IMR-90 (cell line): ENCODE measurements around the gene SLC6A14. TPM values are rescaled to one million over a fixed set of nuclear protein-coding genes. Genes with fewer than 3 reads are reported as not detected.
A peak's percentile ranks its signal among the peaks of the same experiment; 100 is the strongest.

Experiments used
- ATAC-seq: fragments of 200-7000 bp; cut with Tn5 transposase; 2 replicates; pipeline ENCODE4 v1.9.1; 2020; ENCODE audit warnings: low read depth, mild to moderate bottlenecking, moderate library complexity
- BruUV-seq: library from RNA; stranded (reverse); fragments of 400-500 nt; replicated peaks from 2 replicates; lab custom pipeline; 2021; lab: Mats Ljungman, UMichigan
- CTCF ChIA-PET: fragments of 300-600 bp; formaldehyde crosslinking; extraction: SDS; loops from one replicate; lab custom pipeline; 2021; ENCODE audit warnings: antibody characterized with exemption; lab: Yijun Ruan, JAX
- POLR2A ChIA-PET: fragments of 300-600 bp; sonication (Branson Sonifier 250); formaldehyde crosslinking; loops from one replicate; lab custom pipeline; 2022; ENCODE audit warnings: antibody characterized with exemption; ENCODE audit not compliant: unreplicated experiment; lab: Charles Lee
- DNase-seq: peaks from one replicate; pipeline ENCODE4 v3.0.0; 2013
- H2AFZ ChIP-seq: replicated peaks from 2 replicates; pipeline ENCODE3; 2013; ENCODE audit warnings: low read length, mild to moderate bottlenecking; ENCODE audit not compliant: poor library complexity
- H2AK5ac ChIP-seq: 2 replicates; pipeline ENCODE4 v1.6.1; 2013; ENCODE audit warnings: low read depth, low read length, inconsistent platforms
- H2AK9ac ChIP-seq: replicated peaks from 2 replicates; pipeline ENCODE3; 2013; ENCODE audit warnings: mild to moderate bottlenecking, low read depth, low read length, moderate library complexity; ENCODE audit not compliant: poor library complexity
- H2BK120ac ChIP-seq: 2 replicates; pipeline ENCODE4 v1.6.1; 2013; ENCODE audit warnings: low read depth, low read length, inconsistent platforms
- H2BK15ac ChIP-seq: 3 replicates; pipeline ENCODE4 v1.6.1; 2013; ENCODE audit warnings: low read depth, low read length, inconsistent platforms
- H2BK20ac ChIP-seq: 2 replicates; pipeline ENCODE4 v1.6.1; 2013; ENCODE audit warnings: low read depth, mild to moderate bottlenecking, inconsistent platforms, low read length, moderate library complexity
- H2BK5ac ChIP-seq: 2 replicates; pipeline ENCODE4 v1.6.1; 2013; ENCODE audit warnings: mild to moderate bottlenecking, low read depth, low read length, inconsistent platforms; ENCODE audit not compliant: poor library complexity, severe bottlenecking
- H3K14ac ChIP-seq: replicated peaks from 2 replicates; pipeline ENCODE4 v1.6.1; 2013; ENCODE audit warnings: low read depth, low read length, inconsistent platforms
- H3K18ac ChIP-seq: 2 replicates; pipeline ENCODE4 v1.6.1; 2013; ENCODE audit warnings: low read depth, low read length, control low read depth
- H3K23ac ChIP-seq: 2 replicates; pipeline ENCODE4 v1.6.1; 2013; ENCODE audit warnings: low read depth, low read length, inconsistent platforms
- H3K27ac ChIP-seq: 2 replicates; pipeline ENCODE4 v1.5.1; 2013; ENCODE audit warnings: mild to moderate bottlenecking, control low read depth, low read length; ENCODE audit not compliant: insufficient read depth
- H3K27me3 ChIP-seq: 2 replicates; pipeline ENCODE4 v1.6.1; 2013; ENCODE audit warnings: low read length; ENCODE audit not compliant: control insufficient read depth, insufficient read depth
- H3K36me3 ChIP-seq: 2 replicates; pipeline ENCODE4 v1.6.1; 2013; ENCODE audit warnings: low read length, mixed read lengths; ENCODE audit not compliant: control insufficient read depth, insufficient read depth
- H3K4ac ChIP-seq: 2 replicates; pipeline ENCODE4 v1.6.1; 2013; ENCODE audit warnings: low read depth, low read length, inconsistent platforms
- H3K4me1 ChIP-seq: 2 replicates; pipeline ENCODE4 v1.6.1; 2013; ENCODE audit warnings: low read length, mixed read lengths; ENCODE audit not compliant: control insufficient read depth, insufficient read depth
- H3K4me2 ChIP-seq: 2 replicates; pipeline ENCODE4 v1.6.1; 2013; ENCODE audit warnings: low read depth, mild to moderate bottlenecking, control low read depth, low read length, moderate library complexity
- H3K4me3 ChIP-seq: 2 replicates; pipeline ENCODE4 v1.5.1; 2013; ENCODE audit warnings: low read depth, mild to moderate bottlenecking, control low read depth, low read length, moderate library complexity; ENCODE audit not compliant: insufficient read depth
- H3K56ac ChIP-seq: 2 replicates; pipeline ENCODE4 v1.6.1; 2013; ENCODE audit warnings: low read length, inconsistent platforms; ENCODE audit not compliant: insufficient read depth; ENCODE audit errors: extremely low read depth
- H3K79me1 ChIP-seq, 2 experiments: 2 replicates each; pipeline ENCODE4 v1.6.1; 2013; ENCODE audit warnings: low read length in 2 of 2, inconsistent platforms in 1 of 2, low read depth in 1 of 2
- H3K9ac ChIP-seq: 2 replicates; pipeline ENCODE4 v1.6.1; 2013; ENCODE audit warnings: low read depth, low read length, control low read depth
- H3K9me1 ChIP-seq: 2 replicates; pipeline ENCODE4 v1.6.1; 2013; ENCODE audit warnings: low read length, inconsistent platforms; ENCODE audit not compliant: insufficient read depth
- H3K9me3 ChIP-seq: 2 replicates; pipeline ENCODE4 v1.6.1; 2013; ENCODE audit warnings: low read length; ENCODE audit not compliant: control insufficient read depth, insufficient read depth
- H4K20me1 ChIP-seq: 2 replicates; pipeline ENCODE4 v1.6.1; 2013; ENCODE audit warnings: low read length, inconsistent platforms; ENCODE audit not compliant: insufficient read depth
- H4K5ac ChIP-seq: 2 replicates; pipeline ENCODE4 v1.6.1; 2013; ENCODE audit warnings: mild to moderate bottlenecking, low read depth, low read length, control low read depth
- H4K8ac ChIP-seq, 2 experiments: 2 replicates each; pipeline ENCODE4 v1.6.1; 2013; ENCODE audit warnings: low read depth in 2 of 2, low read length in 2 of 2, control low read depth in 1 of 2, inconsistent platforms in 1 of 2
- H4K91ac ChIP-seq: 2 replicates; pipeline ENCODE4 v1.6.1; 2013; ENCODE audit warnings: low read depth, low read length, inconsistent platforms; ENCODE audit not compliant: insufficient read depth
- ELK1 ChIP-seq: fragments of 150-350 bp; IDR thresholded peaks from 2 replicates; pipeline ENCODE4 v1.6.1; 2016; ENCODE audit warnings: low read depth, mild to moderate bottlenecking, low read length, moderate library complexity, borderline replicate concordance
- MAFK ChIP-seq: IDR thresholded peaks from 2 replicates; pipeline ENCODE4 v1.6.1; 2012; ENCODE audit warnings: low read depth, low read length, improper control_type of control experiment
- WGBS, 2 experiments: methylation state at CpG; one replicate each; pipeline versions ENCODE4 v1.1.5 to v1.1.7; 2013; ENCODE audit warnings: missing lambda C conversion rate in 2 of 2; ENCODE audit not compliant: insufficient read length in 1 of 2; ENCODE audit errors: extremely low coverage in 2 of 2; 5-methylcytosine and 5-hydroxymethylcytosine counted together
- dilution Hi-C: fragments of 300-500 bp; cut with HindIII; formaldehyde crosslinking; loops from one replicate; pipeline ENCODE4 v1.14.3; 2018; ENCODE audit warnings: low sequenced_read_pairs; ENCODE audit not compliant: unreplicated experiment
- in situ Hi-C: fragments of 300-500 bp; cut with MboI; formaldehyde crosslinking; loops from 3 replicates; pipeline ENCODE4 v1.14.3; 2019; ENCODE audit warnings: low sequenced_read_pairs, inconsistent platforms, mixed read lengths
- intact Hi-C: fragments of 100-400 bp; cut with micrococcal nuclease; formaldehyde crosslinking; loops from 2 replicates; pipeline ENCODE4 v1.10.0; 2022
- polyA plus RNA-seq, 3 experiments: library from polyadenylated mRNA; depleted of rRNA; stranded (reverse); fragments of >200 nt; gene quantifications; 2 replicates each; pipeline ENCODE4 v1.2.3, GENCODE V29; 2012; ENCODE audit warnings: low replicate concordance in 1 of 3
- total RNA-seq: library from RNA; depleted of rRNA; stranded (reverse); fragments of >200 nt; gene quantifications from 2 replicates; pipeline ENCODE4 v1.2.3, GENCODE V29; 2012

The SLC6A14 gene
- total and polyA plus RNA-seq, 2 of the 4 experiments (the other 2 are of a cell fraction): not detected

- intact Hi-C loops: no loop called here
Measured at GRCh38 chrX:116480059-116480458, 43.7 kb downstream of the SLC6A14 start.

More at GRCh38 chrX:116480059-116480458, 43.7 kb downstream of the SLC6A14 start:
- no peak overlapping the region for H3K9ac ChIP-seq
- H3K14ac ChIP-seq: no peak overlapping the region
- H3K9me3 ChIP-seq: no peaks in the 10 kb centered on the region
- H3K4me1 ChIP-seq: no peaks in the 10 kb centered on the region
- H3K79me1 ChIP-seq: no peaks in the 10 kb centered on the region
- H2AK5ac ChIP-seq: no peak overlapping the region
- no peaks in the 10 kb centered on the region for H4K20me1 ChIP-seq
- H4K8ac ChIP-seq: no peak overlapping the region
- no peak for ATAC-seq
- no peak overlapping the region for H4K5ac ChIP-seq
- H3K23ac ChIP-seq: no peak overlapping the region
- no peak overlapping the region for H3K4ac ChIP-seq
- CTCF ChIA-PET: interaction anchor here (0.6 kb wide), 1 partner anchor 1889 kb away, joined by 8 read pairs; no protein-coding TSS in a partner anchor
- H4K91ac ChIP-seq: no peak overlapping the region
- TF ChIP-seq ELK1: no peak
- peak; percentile 83 for TF ChIP-seq MAFK
- H3K4me2 ChIP-seq: no peak overlapping the region
- no peaks in the 10 kb centered on the region for H3K9me1 ChIP-seq
- no peak overlapping the region for H3K4me3 ChIP-seq
- no peak overlapping the region for H3K56ac ChIP-seq
- H3K18ac ChIP-seq: no peak overlapping the region
- H2AK9ac ChIP-seq: no peak overlapping the region
- no TSS peak for BruUV-seq
- dilution Hi-C loops (no loop called here), in situ Hi-C loops (no loop called here)
- no peak for DNase-seq
- no peaks in the 10 kb centered on the region for H3K36me3 ChIP-seq
- H2AFZ ChIP-seq: no peak overlapping the region
- H3K27ac ChIP-seq: no peak overlapping the region
- no peaks in the 10 kb centered on the region for H3K27me3 ChIP-seq
- H2BK5ac ChIP-seq: no peak overlapping the region
- WGBS, 2 experiments: no CpG with 5 or more reads among the region's 2 CpGs
- no peak overlapping the region for H2BK120ac ChIP-seq
- no peak overlapping the region for H2BK15ac ChIP-seq
- H2BK20ac ChIP-seq: no peak overlapping the region
- POLR2A ChIA-PET: no interaction called here
